Left ventricle myocardium superior (tissue), 1 donor: ENCODE data around the gene CCDC154. TPM values are rescaled to one million over a fixed set of nuclear protein-coding genes. Genes with fewer than 3 reads are reported as not detected.
"Not testable (repeated sequence)": the region's sequence is repeated elsewhere in the genome, so short reads cannot be mapped to it uniquely, and the experiment has no call there.

Experiments used
- ATAC-seq: fragments of 200-7000 bp; cut with Tn5 transposase; one replicate; pipeline ENCODE4 v1.9.1; 2020; ENCODE audit warnings: mild to moderate bottlenecking, moderate library complexity
- DNase-seq: peaks from one replicate; pipeline ENCODE4 v3.0.0-alpha.2; 2020
- intact Hi-C: fragments of 100-400 bp; cut with micrococcal nuclease; formaldehyde crosslinking; loops from one replicate; pipeline ENCODE4 v1.11.0; 2022
- long read RNA-seq: library from polyadenylated mRNA; unstranded; transcript quantifications from one replicate; pipeline ENCODE4 v2.0.0, GENCODE V29; 2021
- total RNA-seq: library from RNA; stranded (reverse); fragmentation: NEBNext Ultra II Directional; extraction: Animal tissue kit (Norgen Biotek cat#: 25700); gene quantifications from one replicate; pipeline ENCODE4 v1.2.1, GENCODE V29; 2021
- donor health status: DM: no; HTN: yes; CAD: no; lungs with severe emphysema.

The CCDC154 gene, protein sequence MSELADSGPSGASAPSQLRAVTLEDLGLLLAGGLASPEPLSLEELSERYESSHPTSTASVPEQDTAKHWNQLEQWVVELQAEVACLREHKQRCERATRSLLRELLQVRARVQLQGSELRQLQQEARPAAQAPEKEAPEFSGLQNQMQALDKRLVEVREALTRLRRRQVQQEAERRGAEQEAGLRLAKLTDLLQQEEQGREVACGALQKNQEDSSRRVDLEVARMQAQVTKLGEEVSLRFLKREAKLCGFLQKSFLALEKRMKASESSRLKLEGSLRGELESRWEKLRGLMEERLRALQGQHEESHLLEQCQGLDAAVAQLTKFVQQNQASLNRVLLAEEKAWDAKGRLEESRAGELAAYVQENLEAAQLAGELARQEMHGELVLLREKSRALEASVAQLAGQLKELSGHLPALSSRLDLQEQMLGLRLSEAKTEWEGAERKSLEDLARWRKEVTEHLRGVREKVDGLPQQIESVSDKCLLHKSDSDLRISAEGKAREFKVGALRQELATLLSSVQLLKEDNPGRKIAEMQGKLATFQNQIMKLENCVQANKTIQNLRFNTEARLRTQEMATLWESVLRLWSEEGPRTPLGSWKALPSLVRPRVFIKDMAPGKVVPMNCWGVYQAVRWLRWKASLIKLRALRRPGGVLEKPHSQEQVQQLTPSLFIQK
- total RNA-seq, result 1.6 TPM
- long read RNA-seq, partial matches to known transcripts, result 0 of 2 reads
- long read RNA-seq, other reads (novel, unspliced or antisense), result 2 of 2 reads

DNA sequence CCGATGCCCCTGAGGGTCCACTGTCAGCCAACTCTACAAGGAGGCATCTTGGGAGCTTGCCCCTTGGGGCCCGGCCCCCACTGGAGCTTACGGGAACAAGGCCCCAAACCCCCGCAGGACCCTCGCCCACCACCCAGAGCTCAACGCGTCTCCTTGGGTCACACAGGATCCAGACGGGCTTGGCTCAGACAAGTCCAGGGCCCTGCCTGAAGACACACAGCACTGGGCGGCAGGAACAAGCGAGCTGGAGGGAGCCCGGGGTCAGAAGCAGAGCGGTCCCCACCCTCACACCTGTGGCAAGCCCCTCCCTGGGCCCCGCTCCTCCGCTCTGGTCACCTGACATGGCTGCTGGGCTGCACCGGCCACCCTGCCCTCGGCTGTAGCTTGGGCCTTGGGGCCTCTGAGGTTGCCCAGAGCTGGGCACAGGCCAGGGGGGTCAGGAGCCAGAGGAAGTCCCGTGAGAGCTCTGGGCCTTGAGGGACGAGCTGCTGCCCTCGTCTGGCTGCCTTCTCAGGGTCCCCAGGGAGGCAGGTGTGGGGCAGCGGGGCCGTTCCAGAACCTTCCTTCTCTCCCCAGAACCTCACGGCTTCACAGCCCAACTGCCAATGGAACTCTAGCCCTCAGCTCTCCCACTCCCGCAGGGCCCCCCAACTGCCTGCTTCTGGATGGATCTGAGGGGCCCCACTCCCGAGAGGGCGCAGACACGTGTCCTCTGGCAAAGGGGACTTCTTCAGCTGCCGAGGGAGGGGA, at the start of gene CCDC154:
Gene CCDC154 (minus strand): TSS at position 577 of the 750 bp plus-strand sequence. CDS start 234 bp downstream, at position 343.
- no peak for ATAC-seq
- DNase-seq, result no peak
- intact Hi-C loops, result no loop called here

DNA sequence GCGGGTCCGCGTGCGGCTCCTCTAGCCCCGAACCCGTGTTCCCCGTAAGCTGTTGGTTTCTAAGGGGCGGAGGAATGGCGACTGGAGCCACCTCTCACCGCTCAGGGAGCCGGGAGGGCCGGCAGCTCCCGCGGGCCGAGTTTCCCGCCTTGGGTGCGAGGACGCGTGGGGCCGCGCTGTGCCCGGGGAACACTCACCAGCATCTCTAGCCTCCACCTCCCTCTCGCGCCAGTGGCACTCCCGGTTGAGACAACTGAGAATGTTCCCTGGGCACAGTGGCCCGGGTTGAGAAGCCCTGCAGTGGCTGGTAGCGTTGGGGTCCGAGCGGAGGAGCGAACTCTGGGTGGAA, 49.4 kb upstream of the CCDC154 start:
- ATAC-seq (peak; percentile 11), DNase-seq (no peak)
- intact Hi-C loops, result no loop called here

DNA sequence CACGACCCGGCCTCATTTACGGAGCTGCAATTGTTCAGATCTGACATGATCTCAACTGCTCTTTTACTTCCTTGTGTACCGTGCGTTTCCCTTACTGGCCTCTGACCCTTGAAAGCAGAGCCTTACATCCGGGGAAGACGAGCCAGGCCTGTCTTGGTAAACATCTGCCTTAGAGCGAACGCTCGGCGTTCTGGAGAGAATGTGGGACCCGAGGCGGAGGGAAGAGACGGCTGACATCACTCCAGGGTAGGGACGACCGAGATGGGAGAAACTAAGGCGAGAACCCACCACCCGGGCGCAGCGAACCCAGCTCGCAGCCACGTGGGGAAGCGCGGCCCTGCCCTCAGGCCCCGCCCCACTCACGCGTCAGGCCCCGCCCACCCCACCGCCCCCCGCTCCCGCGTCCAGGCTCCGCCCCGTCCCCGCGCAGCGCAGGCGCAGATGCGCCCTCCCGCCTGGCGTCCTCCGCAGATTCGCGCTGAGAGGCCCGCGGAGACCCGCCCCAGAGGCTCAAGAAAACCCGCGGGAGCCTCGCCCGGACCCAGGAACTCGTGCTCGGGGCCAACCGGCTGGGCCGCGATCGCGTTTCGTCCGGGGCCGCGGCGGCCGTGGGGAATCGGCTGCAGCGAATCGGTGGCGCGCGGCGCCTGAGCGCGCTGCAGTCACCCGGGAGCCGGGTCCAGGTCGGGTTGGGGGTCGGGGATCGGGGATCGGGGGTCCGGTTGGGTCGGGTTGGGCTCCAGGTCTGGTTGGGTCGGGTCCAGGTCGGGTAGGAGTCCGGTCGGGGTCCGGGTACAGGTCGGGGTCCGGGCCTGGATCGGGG, 48.8 kb upstream of the CCDC154 start, which contains the start of gene TELO2:
Gene TELO2 (plus strand): TSS at position 438 of the 823 bp plus-strand sequence. CDS start 922 bp downstream, outside the sequence.
- ATAC-seq (peak; percentile 93), DNase-seq (peak; percentile 90)
- intact Hi-C loops, result no loop called here

DNA sequence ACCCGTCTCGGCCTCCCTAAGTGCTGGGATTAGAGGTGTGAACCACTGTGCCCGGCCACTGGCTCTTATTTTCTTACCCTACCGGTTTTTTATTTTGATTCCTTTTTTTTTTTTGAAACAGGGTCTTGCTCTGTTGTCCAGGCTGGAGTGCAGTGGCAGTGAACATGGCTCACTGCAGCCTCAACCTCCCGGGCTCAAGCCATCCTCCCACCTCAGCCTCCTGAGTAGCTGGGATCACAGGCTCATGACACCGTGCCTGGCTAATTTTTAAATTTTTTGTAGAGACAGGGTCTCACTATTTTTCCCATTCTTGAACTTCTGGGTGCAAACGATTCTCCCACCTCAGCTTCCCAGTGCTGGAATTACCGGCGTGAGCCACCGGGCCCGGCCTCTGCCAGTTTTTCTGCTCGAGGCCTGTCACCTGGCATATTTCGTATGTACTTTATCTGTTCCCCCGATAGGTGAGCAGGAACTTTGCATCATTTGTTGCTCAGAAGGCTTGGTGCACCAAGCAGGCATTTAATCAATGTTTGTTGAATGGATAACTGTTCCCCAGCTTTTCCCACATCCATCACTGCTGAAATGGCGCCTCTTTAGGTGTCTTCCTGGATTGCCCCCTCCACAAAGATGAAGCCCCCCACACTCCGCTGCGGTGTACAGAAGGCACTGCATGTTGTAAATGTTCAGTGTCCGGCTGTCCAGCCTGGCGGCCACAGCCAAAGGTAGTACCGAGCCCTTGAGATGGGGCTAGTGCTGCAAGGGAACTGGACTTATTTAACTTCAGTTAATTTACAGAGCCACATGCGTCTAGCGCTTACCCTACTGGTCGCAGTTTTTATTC, 47.9 kb upstream of the CCDC154 start:
- intact Hi-C loops, result no loop called here
- DNase-seq (peak; percentile 20), ATAC-seq (no peak)

DNA sequence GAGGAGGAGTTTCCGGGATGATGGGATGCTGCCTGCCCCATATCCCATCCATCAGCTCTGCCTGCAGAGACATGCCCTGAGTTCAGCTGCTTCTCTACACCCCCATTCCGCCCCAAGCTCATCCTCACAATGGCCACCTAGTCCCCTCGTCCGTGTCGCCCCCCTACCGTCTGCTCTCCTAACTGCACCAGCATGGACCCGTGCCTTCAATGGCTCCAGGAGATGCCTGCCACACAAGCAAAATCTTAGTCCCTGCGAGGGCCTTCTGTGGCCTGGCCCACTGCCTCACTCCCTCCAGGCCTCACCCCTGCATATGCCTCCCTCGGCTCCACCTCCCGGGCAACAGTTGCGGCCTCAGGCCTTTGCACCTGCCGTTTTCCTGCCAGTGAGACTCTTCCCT, 47.0 kb upstream of the CCDC154 start:
- DNase-seq (peak; percentile 16), ATAC-seq (no peak)
- intact Hi-C loops, result no loop called here

DNA sequence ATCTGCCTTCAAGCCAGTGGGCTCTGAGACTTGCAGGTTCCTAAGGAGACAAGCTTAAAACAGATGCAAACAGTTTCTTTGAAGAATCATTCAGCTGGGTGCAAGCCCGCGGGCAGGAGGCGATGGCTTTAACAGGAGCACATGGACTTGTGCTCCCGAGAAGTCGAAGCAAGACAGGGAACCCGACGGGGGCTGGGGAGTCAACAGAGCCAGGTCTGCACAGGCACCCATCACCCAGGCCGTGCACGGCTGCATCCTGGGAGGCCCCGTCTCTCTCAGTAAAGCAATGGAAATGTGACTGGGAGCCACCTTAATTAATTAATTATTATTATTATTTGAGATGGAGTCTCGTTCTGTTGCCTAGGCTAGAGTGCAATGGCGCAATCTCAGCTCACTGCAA, 44.7 kb upstream of the CCDC154 start:
- no peak for ATAC-seq
- intact Hi-C loops, result no loop called here
- no peak for DNase-seq

DNA sequence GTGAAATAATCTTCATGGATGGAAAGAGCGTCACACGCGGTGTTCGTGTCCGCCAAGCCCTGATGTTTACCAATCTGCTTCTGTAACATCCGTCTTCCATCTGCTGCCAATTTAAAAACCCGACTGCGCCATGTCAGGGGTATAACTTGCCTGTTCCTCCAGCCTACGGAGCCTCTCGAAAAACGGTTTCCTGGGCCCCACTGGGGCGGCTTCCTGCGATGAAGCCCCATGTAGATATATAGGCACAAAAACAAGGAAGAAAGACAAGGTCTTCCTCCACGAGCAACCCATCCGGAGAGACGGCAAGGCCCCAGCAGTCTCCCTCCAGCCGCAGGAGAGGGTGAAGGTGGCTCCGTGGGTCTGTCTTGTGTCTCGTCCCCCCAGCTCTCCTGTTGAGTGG, 44.3 kb upstream of the CCDC154 start, which contains the start of gene PTX4:
Gene PTX4 (minus strand): TSS at position 326 of the 400 bp plus-strand sequence. CDS start 35 bp downstream, at position 291.
- intact Hi-C loops, result no loop called here
- DNase-seq, result no peak
- ATAC-seq, result no peak

DNA sequence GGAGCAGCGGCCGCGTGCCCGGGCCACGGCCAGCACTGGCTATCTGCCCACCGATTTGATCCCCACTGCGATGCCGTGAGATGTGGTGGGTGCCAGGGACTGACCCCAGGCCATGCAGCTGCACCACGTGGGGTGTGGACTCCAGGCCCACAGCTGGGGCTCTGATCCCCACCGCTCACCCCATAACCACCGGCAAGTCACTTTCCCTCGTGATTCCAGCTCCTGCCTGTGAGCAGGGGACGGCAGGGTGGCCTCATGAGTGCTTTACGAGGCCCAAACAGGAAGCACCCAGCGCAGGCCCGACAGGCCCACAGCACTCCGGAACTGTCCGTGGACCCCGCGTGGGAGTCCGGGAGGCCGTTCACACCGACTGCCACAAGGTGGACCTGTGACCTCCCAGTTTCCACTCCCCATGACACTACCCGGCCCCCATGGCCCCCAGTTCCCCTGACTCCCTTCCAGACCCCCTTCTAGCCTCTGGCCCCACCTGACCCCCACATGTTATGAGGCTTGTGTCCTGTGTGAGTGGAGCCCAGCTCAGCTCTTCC, 43.8 kb upstream of the CCDC154 start:
- no peak for ATAC-seq
- peak; percentile 15 for DNase-seq
- intact Hi-C loops, result no loop called here

DNA sequence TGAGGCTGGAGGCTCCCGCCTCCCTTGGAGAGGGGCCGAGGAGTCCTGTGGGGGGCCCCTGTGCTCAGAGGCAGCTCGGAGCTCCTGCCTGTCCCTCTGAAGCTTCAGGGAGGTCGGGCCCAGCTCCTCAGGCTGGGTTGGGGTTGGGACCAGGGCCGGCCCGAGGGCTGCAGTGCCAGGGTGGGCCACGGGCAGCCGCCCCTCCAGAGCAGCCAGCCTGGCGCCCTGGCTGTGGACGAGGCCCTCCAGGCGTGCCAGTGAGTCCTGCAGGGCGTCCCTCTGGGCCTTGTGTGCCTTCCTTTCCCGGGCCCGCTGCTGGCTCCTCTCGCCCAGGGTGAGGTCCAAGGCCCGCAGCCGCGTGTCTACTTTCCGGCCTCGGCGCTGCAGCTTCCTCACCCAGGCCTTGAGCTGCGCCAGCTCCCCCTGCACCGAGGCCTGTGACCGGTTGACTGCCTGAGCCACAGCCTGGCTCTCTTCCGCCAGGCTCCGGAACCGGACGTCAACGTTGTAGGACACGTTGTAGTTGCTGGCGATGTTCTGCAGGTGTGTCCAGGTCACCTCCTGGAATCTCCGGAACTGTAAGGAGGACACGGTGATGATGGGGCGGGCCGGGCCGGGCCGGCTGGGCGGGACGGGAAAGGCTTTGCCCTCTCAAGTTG, 43.2 kb upstream of the CCDC154 start:
- DNase-seq (peak; percentile 24), ATAC-seq (no peak)
- intact Hi-C loops, result no loop called here

DNA sequence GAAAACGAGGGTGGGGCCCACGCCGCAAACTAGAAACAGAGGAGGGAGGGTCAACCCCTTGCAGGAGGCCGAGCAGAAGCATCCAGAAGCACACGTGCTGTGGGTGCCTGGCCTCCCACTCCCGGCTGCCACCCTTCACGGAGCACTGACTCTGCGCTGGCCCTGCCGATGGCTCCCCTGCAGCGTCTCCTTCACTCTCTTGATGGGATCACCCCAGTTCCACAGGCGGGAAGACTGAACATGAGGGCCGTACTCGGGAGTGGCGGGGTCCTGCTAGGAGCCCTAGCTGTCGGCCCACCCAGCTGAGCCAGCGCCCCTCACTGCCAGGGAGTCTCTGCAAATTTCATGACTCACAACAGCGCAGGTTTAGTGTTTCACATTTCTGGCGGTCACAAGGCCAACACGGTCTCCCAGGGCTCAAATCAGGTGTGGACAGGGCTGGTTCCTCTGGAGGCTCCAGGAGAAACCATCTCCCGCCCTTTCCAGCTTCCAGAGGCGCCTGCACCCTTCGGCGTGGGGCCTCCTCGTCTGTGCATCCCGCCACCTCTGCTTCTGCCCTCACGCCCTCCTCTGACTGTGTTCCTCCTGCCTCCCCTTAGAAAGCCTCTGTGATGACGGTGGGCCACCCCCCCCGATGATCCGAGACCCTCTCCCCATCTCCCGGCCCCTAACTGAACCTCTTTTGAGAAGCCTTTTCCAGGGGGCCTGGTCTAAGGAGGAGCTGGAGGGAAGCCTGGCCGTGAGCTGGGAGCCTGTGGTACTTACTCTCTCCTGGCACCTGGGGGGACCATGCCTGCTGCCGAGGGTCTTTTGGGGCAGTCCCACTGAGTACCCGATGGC, 42.4 kb upstream of the CCDC154 start:
- ATAC-seq (no peak), DNase-seq (peak; percentile 22)

DNA sequence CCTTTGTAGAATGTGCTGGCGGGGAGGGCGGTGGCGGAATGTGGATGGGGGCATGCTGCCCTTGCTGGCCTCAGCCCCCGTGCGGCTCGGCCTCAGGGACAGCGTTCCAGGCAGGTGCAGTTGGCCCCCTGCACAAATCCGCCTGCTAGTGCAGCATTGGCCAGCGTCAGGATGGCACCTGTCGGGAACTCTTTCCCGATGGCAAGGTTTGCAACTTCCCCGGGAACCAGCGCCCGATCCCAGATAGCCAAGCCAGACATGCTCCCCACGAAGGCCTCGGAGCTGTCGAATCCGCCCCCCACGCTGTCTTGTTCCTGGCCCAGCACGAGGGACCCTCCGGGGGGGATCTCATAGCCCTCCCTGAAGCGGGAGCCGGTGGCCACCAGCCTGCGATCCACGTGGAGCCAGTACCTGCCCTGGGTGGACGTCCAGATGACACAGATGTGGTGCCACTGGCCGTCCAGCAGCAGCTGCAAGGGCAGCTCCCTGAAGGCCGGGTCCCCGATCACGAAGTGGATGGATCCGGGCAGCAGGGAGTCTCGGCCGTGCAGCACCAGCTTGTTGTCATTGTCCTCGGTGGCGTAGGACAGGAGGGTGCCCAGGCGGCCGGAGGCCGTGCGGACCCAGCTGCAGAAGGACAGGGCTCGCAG, 41.6 kb upstream of the CCDC154 start:
- no peak for DNase-seq
- ATAC-seq, result no peak
- intact Hi-C loops, result no loop called here

More for the DNA sequence above, 42.4 kb upstream of the CCDC154 start:
- intact Hi-C loops, result no loop called here

DNA sequence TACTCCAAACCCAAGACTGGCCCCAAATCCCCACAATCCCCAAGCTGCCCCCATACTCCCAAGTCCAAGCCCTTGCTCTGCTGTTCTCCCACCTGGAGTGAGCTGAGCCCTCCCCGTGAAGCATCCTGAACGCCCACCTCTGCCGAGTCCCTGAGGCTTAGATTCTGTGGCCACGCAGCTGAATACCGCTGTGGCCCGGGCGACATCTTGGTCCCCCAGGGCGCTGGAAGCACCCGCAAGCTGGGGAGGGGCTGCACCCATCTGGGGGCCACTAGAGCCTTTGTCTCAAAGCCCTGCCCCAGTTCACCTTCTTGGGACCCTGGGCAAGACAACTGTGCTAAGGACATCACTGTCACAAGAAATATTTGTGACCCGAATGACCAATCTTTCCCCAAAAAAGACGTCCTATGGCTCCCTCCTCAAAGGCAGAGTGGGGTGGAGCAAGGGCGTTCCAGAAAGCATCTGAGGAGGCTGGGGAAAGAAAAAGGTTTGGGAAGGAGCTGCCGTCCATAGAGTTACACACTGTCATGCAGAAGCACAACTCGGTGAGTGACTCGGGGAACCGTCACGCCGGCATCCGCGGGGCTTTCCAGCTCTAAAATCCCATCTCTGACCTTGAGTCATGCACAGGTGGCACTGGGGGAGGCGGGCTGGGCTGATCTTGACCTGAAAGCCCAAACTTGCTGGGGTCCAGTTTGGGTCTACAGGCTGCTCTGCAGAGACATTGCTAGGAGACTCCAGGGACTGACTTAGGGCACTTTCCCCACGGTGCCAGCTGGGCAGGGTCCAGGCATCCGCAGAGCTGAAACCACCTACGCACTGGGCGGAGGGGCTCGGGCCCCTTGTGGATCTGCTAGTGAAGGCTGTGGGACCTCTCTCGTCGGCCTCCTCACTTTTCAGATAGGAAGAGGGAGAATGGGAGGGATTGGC, 37.8 kb upstream of the CCDC154 start:
- intact Hi-C loops, result no loop called here
- ATAC-seq (no peak), DNase-seq (no peak)

DNA sequence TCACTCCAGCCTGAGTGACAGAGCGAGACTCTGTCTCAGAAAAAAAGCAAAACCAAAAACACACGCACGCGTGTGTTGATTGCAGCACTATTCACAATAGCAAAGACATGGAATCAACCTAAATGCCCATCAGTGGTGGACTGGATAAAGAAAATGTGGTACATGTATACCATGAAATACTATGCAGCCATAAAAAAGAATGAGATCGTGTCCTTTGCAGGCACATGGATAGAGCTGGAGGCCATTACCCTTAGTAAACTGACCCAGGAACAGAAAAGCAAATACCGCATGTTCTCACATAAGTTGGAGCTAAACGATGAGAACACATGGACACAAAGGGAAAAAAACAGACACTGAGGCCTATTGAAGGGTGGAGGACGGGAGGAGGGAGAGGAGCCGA, 34.6 kb upstream of the CCDC154 start:
- intact Hi-C loops, ATAC-seq, DNase-seq: not testable (repeated sequence)

DNA sequence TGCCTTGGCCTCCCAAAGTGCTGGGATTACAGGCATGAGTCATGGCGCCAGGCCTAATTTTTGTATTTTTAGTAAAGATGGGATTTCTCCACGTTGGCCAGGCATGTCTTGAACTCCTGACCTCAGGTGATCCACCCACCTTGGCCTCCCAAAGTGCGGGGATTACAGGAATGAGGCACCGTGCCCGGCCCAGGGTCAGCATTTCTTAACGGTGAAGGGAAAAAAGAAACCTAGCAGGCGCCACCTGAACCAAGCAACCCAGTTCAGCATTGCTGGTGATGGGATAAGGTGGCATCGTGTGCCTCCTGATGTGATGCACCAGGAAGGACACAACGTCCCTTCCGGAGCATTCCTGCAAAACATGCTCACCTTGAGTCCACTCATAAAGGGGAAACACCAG, 32.7 kb upstream of the CCDC154 start:
- ATAC-seq (no peak), DNase-seq (no peak)
- intact Hi-C loops, result no loop called here
